ENCODE measurements around the gene CCDC148. TPM values are rescaled to one million over a fixed set of nuclear protein-coding genes. Genes with fewer than 3 reads are reported as not detected.
"Not testable (repeated sequence)": the region's sequence is repeated elsewhere in the genome, so short reads cannot be mapped to it uniquely, and the experiment has no call there.

The CCDC148 gene
- total RNA-seq, 1 donor from 2014 or later: 3.1 TPM

DNA sequence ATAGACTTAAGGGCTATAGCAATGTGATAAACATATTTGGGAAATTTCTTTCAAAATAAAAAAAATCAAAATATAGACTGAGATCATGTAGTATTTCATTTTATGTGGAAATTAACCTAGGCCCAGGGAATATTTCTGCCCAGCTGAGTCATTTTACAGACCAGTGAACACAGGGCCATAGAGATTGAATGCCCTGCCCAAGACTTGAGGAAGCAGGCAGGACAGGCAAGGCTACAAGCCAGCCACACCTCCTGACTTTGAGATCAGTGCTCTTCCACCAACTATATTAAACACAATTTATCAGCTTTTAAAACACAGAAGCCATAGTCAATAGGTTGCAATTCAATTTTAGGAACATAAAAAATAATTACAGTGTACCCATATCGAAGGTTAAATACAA lies 12.9 kb downstream of the CCDC148 start:
- Mint-ChIP-seq H3K36me3 (no peaks in the 10 kb centered on the region), H3K27ac (no peak overlapping the region), H3K27me3 (no peaks in the 10 kb centered on the region), H3K9me3 (no peaks in the 10 kb centered on the region), H3K4me1 (ENCODE audit: unreplicated experiment) (no peaks in the 10 kb centered on the region), H3K4me3 (no peak overlapping the region)
- TF ChIP-seq, protein P1, sequence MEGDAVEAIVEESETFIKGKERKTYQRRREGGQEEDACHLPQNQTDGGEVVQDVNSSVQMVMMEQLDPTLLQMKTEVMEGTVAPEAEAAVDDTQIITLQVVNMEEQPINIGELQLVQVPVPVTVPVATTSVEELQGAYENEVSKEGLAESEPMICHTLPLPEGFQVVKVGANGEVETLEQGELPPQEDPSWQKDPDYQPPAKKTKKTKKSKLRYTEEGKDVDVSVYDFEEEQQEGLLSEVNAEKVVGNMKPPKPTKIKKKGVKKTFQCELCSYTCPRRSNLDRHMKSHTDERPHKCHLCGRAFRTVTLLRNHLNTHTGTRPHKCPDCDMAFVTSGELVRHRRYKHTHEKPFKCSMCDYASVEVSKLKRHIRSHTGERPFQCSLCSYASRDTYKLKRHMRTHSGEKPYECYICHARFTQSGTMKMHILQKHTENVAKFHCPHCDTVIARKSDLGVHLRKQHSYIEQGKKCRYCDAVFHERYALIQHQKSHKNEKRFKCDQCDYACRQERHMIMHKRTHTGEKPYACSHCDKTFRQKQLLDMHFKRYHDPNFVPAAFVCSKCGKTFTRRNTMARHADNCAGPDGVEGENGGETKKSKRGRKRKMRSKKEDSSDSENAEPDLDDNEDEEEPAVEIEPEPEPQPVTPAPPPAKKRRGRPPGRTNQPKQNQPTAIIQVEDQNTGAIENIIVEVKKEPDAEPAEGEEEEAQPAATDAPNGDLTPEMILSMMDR (conservative IDR thresholded peaks at IDR 0.05): no peak
- DNase-seq (ENCODE audit: extremely low spot score, unreplicated experiment): no peak

DNA sequence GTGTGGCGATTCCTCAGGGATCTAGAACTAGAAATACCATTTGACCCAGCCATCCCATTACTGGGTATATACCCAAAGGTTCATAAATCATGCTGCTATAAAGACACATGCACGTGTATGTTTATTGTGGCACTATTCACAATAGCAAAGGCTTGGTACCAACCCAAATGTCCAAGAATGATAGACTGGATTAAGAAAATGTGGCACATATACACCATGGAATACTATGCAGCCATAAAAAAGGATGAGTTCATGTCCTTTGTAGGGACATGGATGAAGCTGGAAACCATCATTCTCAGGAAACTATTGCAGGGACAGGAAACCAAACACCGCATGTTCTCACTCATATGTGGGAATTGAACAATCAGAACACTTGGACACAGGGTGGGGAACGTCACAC lies 17.5 kb downstream of the CCDC148 start:
- H3K36me3 Mint-ChIP-seq; H3K27ac Mint-ChIP-seq; H3K9me3 Mint-ChIP-seq; H3K4me3 Mint-ChIP-seq; H3K27me3 Mint-ChIP-seq; H3K4me1 Mint-ChIP-seq (ENCODE audit: unreplicated experiment); DNase-seq (ENCODE audit: extremely low spot score, unreplicated experiment): not testable (repeated sequence)

DNA sequence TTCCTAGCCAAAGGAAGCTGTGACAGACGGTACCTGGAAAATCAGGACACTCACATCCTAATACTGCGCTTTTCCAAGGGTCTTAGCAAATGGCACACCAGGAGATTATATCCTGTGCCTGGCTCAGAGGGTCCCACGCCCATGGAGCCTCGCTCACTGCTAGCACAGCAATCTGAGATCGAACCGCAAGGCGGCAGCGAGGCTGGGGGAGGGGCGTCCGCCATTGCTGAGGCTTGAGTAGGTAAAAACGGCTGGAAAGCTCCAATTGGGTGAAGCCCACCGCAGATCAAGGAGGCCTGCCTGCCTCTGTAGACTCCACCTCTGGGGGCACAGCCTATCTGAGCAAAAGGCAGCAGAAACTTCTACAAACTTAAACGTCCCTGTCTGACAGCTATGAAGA lies 22.8 kb downstream of the CCDC148 start:
- H3K4me1 Mint-ChIP-seq (ENCODE audit: unreplicated experiment); H3K36me3 Mint-ChIP-seq; DNase-seq (ENCODE audit: extremely low spot score, unreplicated experiment); H3K27me3 Mint-ChIP-seq; H3K27ac Mint-ChIP-seq; H3K9me3 Mint-ChIP-seq; H3K4me3 Mint-ChIP-seq: not testable (repeated sequence)

GRCh38 chr2:158432117-158432516 lies 24.4 kb downstream of the CCDC148 start:
- Mint-ChIP-seq H3K36me3 (no peaks in the 10 kb centered on the region), H3K4me3 (no peak overlapping the region), H3K27me3 (peaks cover 3% of the 10 kb centered on the region), H3K27ac (no peak overlapping the region), H3K4me1 (ENCODE audit: unreplicated experiment) (no peaks in the 10 kb centered on the region), H3K9me3 (peaks cover 5% of the 10 kb centered on the region)
- TF ChIP-seq, protein P1 (conservative IDR thresholded peaks at IDR 0.05): no peak
- no peak for DNase-seq (ENCODE audit: extremely low spot score, unreplicated experiment)

- Mint-ChIP-seq H3K27ac (no peak overlapping the region), H3K36me3 (peaks cover 3% of the 10 kb centered on the region), H3K4me1 (ENCODE audit: unreplicated experiment) (no peaks in the 10 kb centered on the region), H3K27me3 (no peaks in the 10 kb centered on the region), H3K9me3 (peaks cover 15% of the 10 kb centered on the region), H3K4me3 (no peak overlapping the region)
- no peak for DNase-seq (ENCODE audit: extremely low spot score, unreplicated experiment)
- TF ChIP-seq, protein P1 (conservative IDR thresholded peaks at IDR 0.05): no peak
These were observed 42.0 kb downstream of the CCDC148 start for GRCh38 chr2:158414538-158414937.

GRCh38 chr2:158413581-158413980 lies 43.0 kb downstream of the CCDC148 start:
- H3K4me3 Mint-ChIP-seq: no peak overlapping the region
- no peaks in the 10 kb centered on the region for H3K27me3 Mint-ChIP-seq
- no peak for DNase-seq (ENCODE audit: extremely low spot score, unreplicated experiment)
- H3K9me3 Mint-ChIP-seq: peaks cover 15% of the 10 kb centered on the region
- no peaks in the 10 kb centered on the region for H3K4me1 Mint-ChIP-seq (ENCODE audit: unreplicated experiment)
- TF ChIP-seq, protein P1 (conservative IDR thresholded peaks at IDR 0.05): no peak
- H3K27ac Mint-ChIP-seq: no peak overlapping the region
- peaks cover 3% of the 10 kb centered on the region for H3K36me3 Mint-ChIP-seq

DNA sequence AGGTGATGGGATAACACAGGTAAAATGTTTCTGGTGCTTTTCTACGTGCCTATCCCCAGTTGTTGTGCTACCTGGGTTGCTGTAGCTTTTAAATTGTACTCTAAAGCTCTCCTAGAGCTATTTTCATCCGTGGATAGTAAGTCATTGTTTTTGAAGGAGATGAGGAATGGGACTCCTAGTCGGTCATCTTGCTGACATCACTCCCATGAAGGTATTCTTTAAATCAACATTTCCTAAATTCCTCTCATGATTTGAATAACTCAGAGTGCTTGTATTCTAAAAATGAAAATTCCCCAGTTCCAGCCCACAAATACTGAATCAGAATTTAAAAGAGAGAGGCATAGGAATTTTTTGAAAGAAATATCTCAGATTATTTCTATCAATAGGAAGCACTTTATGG lies 44.3 kb downstream of the CCDC148 start:
- H3K4me3 Mint-ChIP-seq: no peak overlapping the region

More for the DNA sequence above, 44.3 kb downstream of the CCDC148 start:
- Mint-ChIP-seq H3K4me1 (ENCODE audit: unreplicated experiment) (no peaks in the 10 kb centered on the region), H3K9me3 (peaks cover 15% of the 10 kb centered on the region), H3K27me3 (no peaks in the 10 kb centered on the region), H3K27ac (no peak overlapping the region), H3K36me3 (peaks cover 3% of the 10 kb centered on the region)
- no peak for DNase-seq (ENCODE audit: extremely low spot score, unreplicated experiment)
- TF ChIP-seq, protein P1 (conservative IDR thresholded peaks at IDR 0.05): no peak

Measured in type B pancreatic cell (in vitro differentiated cells).